ENCODE measurements around the gene NLRP3. TPM values are rescaled to one million over a fixed set of nuclear protein-coding genes. Genes with fewer than 3 reads are reported as not detected.

The NLRP3 gene
- total and polyA plus RNA-seq, 2 donors (not counting 1 experiment from before 2014, with no cell fraction given) = 1.4 to 1.7 TPM

GRCh38 chr1:247434005-247434404 lies 18.0 kb downstream of the NLRP3 start:
- Histone ChIP-seq H3K27me3 (replicated peaks in 1 of 4; ENCODE audit: control extremely low read depth in 1 of 4, control insufficient read depth in 3 of 4, insufficient read depth in 4 of 4, low read length in 3 of 4) (no peaks in the 10 kb centered on the region), H2AFZ (ENCODE audit: insufficient read depth, low read depth, low read length, poor library complexity, severe bottlenecking) (no peak overlapping the region), H3K9ac (ENCODE audit: low read length) (no peak overlapping the region), H3K9me3 (ENCODE audit: control extremely low read depth in 1 of 3, control insufficient read depth in 2 of 3, insufficient read depth in 1 of 3, low read length in 2 of 3) (no peaks in the 10 kb centered on the region), H3K4me1 (ENCODE audit: control insufficient read depth in 2 of 2, insufficient read depth in 2 of 2, low read length in 2 of 2) (peaks cover 23 to 29% of the 10 kb centered on the region in 2 donors), H3K79me2 (ENCODE audit: control insufficient read depth, insufficient read depth, low read length) (no peaks in the 10 kb centered on the region), H3K4me3 (ENCODE audit: control extremely low read depth in 1 of 5, extremely low read depth in 1 of 5, insufficient read depth in 1 of 5, low read depth in 2 of 5, low read length in 4 of 5) (no peak overlapping the region), H3K36me3 (replicated peaks in 1 of 2; ENCODE audit: control extremely low read depth in 1 of 2, control insufficient read depth in 1 of 2, extremely low read depth in 1 of 2, insufficient read depth in 2 of 2, low read length in 1 of 2) (no peaks in the 10 kb centered on the region), H4K20me1 (ENCODE audit: control insufficient read depth, insufficient read depth, low read length, poor library complexity, severe bottlenecking) (no peaks in the 10 kb centered on the region), H3K27ac (ENCODE audit: low read length in 2 of 2) (no peak overlapping the region), H3K4me2 (replicated peaks; ENCODE audit: low read depth, low read length, poor library complexity, severe bottlenecking) (no peak overlapping the region)
- no peak for ATAC-seq (ENCODE audit: low read depth)
- CTCF ChIA-PET = interaction anchor here (0.8 to 3.8 kb wide), 2 partner anchors 44 to 53 kb away, joined by 3 to 11 read pairs; no protein-coding TSS in a partner anchor
- Mint-ChIP-seq H3K4me1 (peaks cover 39% of the 10 kb centered on the region), H3K9me3 (ENCODE audit: insufficient read depth) (no peaks in the 10 kb centered on the region), H3K27ac (no peak overlapping the region), H3K4me3 (no peak overlapping the region), H3K27me3 (no peaks in the 10 kb centered on the region)
- no peak for TF ChIP-seq CTCF (IDR thresholded peaks at IDR 0.05)
- TF ChIP-seq EZH2 (IDR thresholded peaks at IDR 0.05; ENCODE audit: borderline replicate concordance, insufficient read depth, low read depth, low read length, poor library complexity, severe bottlenecking) = no peak
- POLR2A ChIA-PET = no interaction called here
- no peak for DNase-seq
- WGBS (ENCODE audit: insufficient coverage) = 97% methylated on average over 8 of the region's 15 CpGs
- intact Hi-C loops (cut with micrococcal nuclease) = no loop called here

GRCh38 chr1:247435030-247435758 lies 19.2 kb downstream of the NLRP3 start:
- no peak overlapping the region for H3K4me3 Mint-ChIP-seq
- no peak overlapping the region for H3K27ac ChIP-seq (ENCODE audit: low read length in 2 of 2)
- intact Hi-C loops (cut with micrococcal nuclease) = no loop called here
- ATAC-seq (ENCODE audit: low read depth) (no peak), DNase-seq (no peak)
- no peak for TF ChIP-seq CTCF (IDR thresholded peaks at IDR 0.05)
- TF ChIP-seq EZH2 (IDR thresholded peaks at IDR 0.05; ENCODE audit: borderline replicate concordance, insufficient read depth, low read depth, low read length, poor library complexity, severe bottlenecking) = no peak
- peaks cover 29 to 41% of the 10 kb centered on the region in 2 donors for H3K4me1 ChIP-seq (ENCODE audit: control insufficient read depth in 2 of 2, insufficient read depth in 2 of 2, low read length in 2 of 2)
- peaks cover 0 to 3% (median 1%) of the 10 kb centered on the region in 3 donors for H3K9me3 ChIP-seq (ENCODE audit: control extremely low read depth in 1 of 3, control insufficient read depth in 2 of 3, insufficient read depth in 1 of 3, low read length in 2 of 3)
- H3K27me3 Mint-ChIP-seq = no peaks in the 10 kb centered on the region
- ChIA-PET CTCF (interaction anchor here (1.2 to 8.3 kb wide), 3 partner anchors 42 to 62 kb away, joined by 3 to 55 read pairs (median 4); no protein-coding TSS in a partner anchor), POLR2A (no interaction called here)
- H3K27me3 ChIP-seq (replicated peaks in 1 of 4; ENCODE audit: control extremely low read depth in 1 of 4, control insufficient read depth in 3 of 4, insufficient read depth in 4 of 4, low read length in 3 of 4) = no peaks in the 10 kb centered on the region
- H2AFZ ChIP-seq (ENCODE audit: insufficient read depth, low read depth, low read length, poor library complexity, severe bottlenecking) = no peak overlapping the region
- peaks cover 47% of the 10 kb centered on the region for H3K4me1 Mint-ChIP-seq
- H3K9ac ChIP-seq (ENCODE audit: low read length) = no peak overlapping the region
- no peak overlapping the region for H3K4me2 ChIP-seq (replicated peaks; ENCODE audit: low read depth, low read length, poor library complexity, severe bottlenecking)
- H3K4me3 ChIP-seq (ENCODE audit: control extremely low read depth in 1 of 5, extremely low read depth in 1 of 5, insufficient read depth in 1 of 5, low read depth in 2 of 5, low read length in 4 of 5) = no peak overlapping the region
- H3K27ac Mint-ChIP-seq = no peak overlapping the region
- no peaks in the 10 kb centered on the region for H3K9me3 Mint-ChIP-seq (ENCODE audit: insufficient read depth)
- 59% methylated on average over 4 of the region's 13 CpGs for WGBS (ENCODE audit: insufficient coverage)
- no peaks in the 10 kb centered on the region for H4K20me1 ChIP-seq (ENCODE audit: control insufficient read depth, insufficient read depth, low read length, poor library complexity, severe bottlenecking)
- H3K79me2 ChIP-seq (ENCODE audit: control insufficient read depth, insufficient read depth, low read length) = no peaks in the 10 kb centered on the region
- H3K36me3 ChIP-seq (replicated peaks in 1 of 2; ENCODE audit: control extremely low read depth in 1 of 2, control insufficient read depth in 1 of 2, extremely low read depth in 1 of 2, insufficient read depth in 2 of 2, low read length in 1 of 2) = no peaks in the 10 kb centered on the region
